PC-9 (cell line): ENCODE data around the gene ISL2.

ENCODE experiments used
- EZH2 ChIP-seq: fragments of 200-600 bp; sonication (generic); IDR thresholded peaks from 2 replicates; pipeline ENCODE4 v1.8.0; 2017; ENCODE audit warnings: antibody characterized with exemption, low read depth
- TF ChIP-seq, protein P1 (sequence below): fragments of 200-600 bp; sonication (generic); conservative IDR thresholded peaks from 2 replicates; pipeline ENCODE4 v1.6.1; 2017; ENCODE audit warnings: mixed run types, antibody characterized with exemption, mild to moderate bottlenecking, moderate library complexity

DNA sequence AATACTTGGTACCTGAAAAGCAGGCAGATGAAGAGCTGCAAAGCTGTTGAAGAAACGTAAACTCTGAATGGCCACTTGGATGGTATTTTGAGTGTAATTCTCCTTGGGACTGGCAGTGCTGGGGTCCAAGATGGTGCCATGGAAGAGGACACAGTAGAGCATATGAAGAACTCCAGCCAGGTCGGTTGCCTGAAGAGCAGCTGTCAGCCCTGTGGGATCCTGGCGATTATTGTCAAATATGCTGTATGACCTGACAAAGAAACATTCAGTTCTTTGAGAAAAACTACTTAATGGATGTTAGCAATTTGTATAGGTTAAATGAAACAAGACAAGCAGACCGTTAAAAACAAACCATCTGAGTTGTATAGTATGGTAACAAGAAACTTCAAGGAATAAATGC is 44.8 kb downstream of the ISL2 start:
- TF ChIP-seq EZH2 = no peak
- TF ChIP-seq, protein P1, sequence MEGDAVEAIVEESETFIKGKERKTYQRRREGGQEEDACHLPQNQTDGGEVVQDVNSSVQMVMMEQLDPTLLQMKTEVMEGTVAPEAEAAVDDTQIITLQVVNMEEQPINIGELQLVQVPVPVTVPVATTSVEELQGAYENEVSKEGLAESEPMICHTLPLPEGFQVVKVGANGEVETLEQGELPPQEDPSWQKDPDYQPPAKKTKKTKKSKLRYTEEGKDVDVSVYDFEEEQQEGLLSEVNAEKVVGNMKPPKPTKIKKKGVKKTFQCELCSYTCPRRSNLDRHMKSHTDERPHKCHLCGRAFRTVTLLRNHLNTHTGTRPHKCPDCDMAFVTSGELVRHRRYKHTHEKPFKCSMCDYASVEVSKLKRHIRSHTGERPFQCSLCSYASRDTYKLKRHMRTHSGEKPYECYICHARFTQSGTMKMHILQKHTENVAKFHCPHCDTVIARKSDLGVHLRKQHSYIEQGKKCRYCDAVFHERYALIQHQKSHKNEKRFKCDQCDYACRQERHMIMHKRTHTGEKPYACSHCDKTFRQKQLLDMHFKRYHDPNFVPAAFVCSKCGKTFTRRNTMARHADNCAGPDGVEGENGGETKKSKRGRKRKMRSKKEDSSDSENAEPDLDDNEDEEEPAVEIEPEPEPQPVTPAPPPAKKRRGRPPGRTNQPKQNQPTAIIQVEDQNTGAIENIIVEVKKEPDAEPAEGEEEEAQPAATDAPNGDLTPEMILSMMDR = no peak
